Measurements from ENCODE around the gene PLD2.
A peak's percentile ranks its signal among the peaks of the same experiment; 100 is the strongest.

PLD2 gene, protein sequence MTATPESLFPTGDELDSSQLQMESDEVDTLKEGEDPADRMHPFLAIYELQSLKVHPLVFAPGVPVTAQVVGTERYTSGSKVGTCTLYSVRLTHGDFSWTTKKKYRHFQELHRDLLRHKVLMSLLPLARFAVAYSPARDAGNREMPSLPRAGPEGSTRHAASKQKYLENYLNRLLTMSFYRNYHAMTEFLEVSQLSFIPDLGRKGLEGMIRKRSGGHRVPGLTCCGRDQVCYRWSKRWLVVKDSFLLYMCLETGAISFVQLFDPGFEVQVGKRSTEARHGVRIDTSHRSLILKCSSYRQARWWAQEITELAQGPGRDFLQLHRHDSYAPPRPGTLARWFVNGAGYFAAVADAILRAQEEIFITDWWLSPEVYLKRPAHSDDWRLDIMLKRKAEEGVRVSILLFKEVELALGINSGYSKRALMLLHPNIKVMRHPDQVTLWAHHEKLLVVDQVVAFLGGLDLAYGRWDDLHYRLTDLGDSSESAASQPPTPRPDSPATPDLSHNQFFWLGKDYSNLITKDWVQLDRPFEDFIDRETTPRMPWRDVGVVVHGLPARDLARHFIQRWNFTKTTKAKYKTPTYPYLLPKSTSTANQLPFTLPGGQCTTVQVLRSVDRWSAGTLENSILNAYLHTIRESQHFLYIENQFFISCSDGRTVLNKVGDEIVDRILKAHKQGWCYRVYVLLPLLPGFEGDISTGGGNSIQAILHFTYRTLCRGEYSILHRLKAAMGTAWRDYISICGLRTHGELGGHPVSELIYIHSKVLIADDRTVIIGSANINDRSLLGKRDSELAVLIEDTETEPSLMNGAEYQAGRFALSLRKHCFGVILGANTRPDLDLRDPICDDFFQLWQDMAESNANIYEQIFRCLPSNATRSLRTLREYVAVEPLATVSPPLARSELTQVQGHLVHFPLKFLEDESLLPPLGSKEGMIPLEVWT

DNA sequence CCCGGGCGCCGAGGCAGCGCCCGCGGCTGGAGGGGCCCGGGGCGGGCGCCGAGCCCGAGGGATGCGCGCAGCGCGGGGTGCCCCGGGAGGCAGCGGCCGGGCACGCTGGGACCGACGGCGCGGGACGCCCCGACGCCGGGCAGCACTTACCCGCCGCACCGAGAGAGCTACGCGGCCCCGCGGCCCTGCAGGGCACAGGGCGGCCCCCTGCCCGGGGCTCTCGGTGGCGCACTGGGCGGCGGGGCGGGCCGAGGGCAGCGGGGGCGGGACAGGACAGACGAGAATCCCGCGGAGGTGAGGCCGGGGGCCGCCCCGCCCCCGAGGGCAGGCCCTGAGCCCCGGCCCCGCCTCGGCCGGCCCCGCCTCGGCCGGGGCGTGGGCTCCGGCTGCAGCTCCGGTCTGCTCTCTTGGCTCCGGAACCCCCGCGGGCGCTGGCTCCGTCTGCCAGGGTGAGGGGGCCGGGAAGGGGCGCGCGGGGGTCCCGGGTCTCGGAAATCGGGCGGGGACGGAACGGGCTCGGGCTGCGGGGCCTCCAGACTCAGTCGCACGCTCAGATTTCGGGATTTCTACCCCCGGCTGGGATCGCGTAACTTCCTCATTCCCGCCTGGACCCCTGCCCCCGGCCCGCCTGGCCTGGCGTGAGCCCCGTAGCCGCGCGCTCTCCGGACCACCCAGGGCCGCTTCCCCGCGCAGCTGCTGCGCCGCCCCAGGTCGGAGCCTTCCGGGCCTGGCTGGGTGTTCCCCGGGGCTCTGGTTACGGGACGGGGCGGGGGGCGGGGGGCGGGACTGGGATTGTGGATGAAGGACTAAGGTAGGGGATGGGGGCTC is at the start of gene PLD2:
PLD2 (plus strand) TSS at position 376 of the 828 bp plus-strand sequence. CDS start 621 bp downstream, outside the sequence.
- DNase-seq (ENCODE audit: low spot score) = peak; percentile 62

DNA sequence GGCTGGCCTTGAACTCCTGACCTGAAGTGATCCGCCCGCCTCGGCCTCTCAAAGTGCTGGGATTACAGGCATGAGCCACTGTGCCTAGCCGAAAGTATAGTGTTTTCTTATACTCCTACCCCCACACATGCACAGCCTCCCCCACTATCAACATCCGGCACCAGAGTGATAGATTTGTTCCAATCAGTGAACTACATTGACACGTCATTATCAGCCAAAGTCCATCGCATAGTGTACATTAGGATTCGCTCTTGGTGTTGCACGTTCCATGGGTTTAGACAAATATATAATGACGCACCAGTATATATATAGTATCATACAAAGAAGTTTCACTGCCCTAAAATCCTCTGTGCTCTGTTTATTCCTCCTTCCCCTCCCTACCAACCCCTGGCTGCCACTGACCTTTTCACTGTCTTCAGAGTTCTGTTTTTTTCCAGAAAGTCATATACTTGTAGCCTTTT is 47.1 kb upstream of the PLD2 start:
- no peak for DNase-seq (ENCODE audit: low spot score)

DNA sequence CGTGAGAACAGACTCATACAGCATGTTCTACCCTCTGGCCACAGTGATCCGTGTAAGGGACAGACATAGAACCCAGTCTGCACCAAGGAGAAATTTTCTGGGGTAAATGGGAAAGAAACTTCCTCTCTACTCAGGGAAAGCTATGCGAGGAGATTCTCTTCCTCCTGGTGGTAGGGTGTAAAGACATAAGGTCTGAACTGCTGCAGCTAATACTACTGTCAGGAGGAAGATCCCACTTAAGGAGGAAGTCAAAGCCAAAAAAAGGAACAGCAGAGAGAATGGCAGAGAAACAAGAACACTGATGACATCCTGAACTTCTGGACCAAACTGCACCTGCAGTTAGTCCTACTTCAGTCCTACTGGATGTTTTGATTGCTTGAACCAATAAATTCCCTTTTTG is 42.4 kb upstream of the PLD2 start:
- no peak for DNase-seq (ENCODE audit: low spot score)

DNA sequence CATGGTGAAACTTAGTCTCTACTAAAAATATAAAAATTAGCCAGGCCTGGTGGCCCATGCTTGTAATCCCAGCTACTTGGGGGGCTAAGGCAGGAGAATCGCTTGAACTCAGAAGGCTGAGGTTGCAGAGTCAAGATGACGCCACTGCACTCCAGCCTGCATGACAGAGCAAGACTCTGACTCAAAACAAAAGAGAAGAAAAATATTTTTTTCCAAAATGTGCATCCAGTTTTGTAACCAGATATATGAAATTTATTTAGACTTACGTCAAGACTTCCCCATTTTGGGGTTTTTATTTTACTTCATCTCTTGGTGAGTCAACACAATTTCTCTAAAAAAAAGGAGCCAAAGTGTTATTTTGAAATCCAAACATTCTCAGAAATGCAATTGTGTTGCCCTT is 40.8 kb upstream of the PLD2 start:
- DNase-seq (ENCODE audit: low spot score) = no peak

DNA sequence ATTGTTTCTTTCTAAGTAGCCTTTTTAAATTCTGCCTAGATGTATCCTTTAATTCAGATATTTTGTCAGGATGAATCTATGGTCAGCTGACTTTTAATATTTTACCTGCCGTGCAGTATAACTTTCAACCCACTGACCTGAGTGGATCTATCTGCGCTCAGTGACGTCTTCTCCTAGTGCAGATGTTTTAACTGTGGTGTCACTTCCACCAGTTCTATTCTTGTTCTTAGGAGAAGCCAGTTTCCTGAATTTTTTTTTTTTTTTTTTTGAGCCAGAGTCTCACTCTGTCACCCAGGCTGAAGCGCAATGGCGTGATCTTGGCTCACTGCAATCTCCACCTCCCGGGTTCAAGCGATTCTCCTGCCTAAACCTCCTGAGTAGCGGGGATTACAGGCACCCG is 40.2 kb upstream of the PLD2 start:
- no peak for DNase-seq (ENCODE audit: low spot score)

DNA sequence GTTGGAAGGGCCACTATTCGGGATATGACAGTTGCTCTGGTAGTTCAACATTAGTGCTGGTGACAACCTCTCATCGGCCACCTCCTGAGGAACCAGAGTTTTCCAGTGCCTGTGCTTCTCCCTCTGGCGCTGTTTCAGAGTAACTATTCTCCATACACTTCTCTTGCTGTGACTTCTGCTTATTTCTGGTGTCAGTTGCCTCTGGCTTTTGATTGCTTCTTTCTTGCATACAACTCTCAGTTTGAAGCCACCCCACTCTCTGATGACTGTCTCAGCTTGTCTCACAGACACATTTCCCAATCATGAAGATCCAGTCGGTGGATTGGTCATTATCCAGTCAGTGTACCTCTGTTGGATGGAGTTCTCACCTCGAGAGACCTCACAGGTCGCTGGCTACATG is 38.7 kb upstream of the PLD2 start:
- no peak for DNase-seq (ENCODE audit: low spot score)

DNA sequence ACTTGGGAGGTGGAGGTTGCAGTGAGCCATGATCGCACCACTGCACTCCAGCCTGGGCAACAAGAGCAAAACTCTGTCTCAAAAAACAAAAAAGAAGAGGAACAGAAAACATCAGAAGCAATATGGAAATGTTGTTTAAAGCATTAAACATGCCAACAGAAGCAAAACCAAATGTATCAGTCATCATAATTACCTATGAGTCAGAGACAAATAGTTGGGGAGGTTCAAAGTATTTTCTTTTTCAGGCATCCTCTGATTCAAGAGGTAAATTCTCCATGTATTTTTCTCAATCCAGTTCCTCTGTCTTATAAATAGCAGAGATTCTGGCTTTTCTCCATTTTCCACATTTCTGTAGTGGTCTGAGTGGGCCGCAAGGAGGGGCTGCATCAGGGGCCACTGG is 37.3 kb upstream of the PLD2 start:
- no peak for DNase-seq (ENCODE audit: low spot score)

DNA sequence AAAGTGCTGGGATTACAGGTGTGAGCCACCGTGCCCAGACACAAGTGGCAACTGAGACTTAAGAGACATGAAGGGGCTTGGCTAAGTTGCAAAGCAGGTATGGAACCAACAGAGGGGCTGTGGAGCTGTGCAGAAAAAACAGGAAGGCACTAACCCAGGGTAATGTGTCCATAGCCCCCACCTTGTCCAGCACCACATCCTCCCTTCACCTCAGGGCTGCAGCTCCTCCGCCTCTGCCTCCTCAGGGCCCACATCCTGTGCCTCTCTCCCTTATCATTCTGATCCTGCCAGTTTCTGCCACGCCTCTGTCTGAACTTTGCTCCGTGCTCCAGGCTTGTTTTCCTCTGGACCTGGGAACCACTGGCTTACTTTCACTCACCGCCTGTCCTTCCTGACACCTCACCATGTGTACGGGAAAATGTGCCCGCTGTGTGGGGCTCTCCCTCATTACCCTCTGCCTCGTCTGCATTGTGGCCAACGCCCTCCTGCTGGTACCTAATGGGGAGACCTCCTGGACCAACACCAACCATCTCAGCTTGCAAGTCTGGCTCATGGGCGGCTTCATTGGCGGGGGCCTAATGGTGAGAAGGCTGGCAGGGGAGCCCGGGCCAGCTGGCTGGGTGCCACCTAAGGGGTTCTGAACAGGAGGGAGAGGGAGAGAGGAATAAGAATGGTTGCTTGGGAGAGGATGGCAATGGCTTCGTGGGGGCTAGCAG is 35.3 kb upstream of the PLD2 start, which contains the start of gene TM4SF5:
TM4SF5 (plus strand) TSS at position 368 of the 716 bp plus-strand sequence; CDS start at position 405, 37 bp downstream.
- DNase-seq (ENCODE audit: low spot score) = no peak

DNA sequence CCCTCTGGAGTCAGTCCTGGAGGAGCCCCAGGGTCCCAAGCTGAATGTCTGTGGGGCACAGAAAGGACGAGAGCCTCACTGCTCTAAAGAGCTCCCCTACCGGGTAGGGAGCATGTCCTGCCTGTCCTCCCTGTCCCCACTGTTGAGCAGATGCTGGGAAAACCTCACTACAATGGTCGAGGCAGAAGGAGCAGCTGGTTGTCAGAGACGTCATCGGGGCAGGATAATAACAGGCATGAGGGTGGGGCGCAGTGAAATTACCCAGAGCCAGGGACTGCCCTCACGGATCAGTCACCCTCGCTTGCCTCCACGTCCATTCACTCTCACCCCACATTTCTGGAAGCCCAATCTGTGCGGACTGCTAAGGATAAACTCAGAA is 34.7 kb upstream of the PLD2 start:
- no peak for DNase-seq (ENCODE audit: low spot score)

DNA sequence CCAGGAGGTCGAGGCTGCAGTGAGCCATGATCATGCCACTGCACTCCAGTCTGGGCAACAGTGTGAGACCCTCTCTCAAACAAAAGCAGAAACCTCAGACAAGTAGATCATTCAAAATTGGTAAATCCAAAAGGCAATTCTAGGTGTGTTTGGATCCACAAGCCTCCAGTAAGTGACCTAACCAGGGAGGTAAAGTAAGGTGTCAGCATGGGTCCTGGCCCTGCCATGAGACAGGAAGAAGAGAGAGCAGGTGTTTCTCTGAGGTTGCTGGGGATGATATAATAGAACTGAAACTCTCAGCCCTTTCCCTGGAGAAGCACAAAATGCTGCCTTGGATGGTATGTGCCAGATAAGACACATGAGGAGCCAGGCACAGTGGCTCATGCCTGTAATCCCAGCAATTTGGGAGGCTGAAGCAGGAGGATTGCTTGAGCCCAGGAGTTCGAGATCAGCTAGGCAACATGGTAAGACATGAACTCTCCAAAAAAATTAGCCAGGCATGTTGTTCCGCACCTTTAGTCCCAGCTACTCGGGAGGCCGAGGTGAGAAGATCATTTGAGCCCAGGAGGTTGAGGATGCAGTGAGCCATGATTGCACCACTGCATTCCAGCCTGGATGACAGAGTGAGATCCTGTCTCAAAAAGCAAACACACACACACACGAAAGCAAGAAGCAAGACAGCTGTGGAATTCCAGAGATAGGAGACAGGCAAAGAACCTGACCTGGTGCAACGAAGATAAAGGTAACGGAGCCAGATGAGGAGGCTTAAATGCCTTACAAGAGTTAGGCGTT is 28.8 kb upstream of the PLD2 start:
- DNase-seq (ENCODE audit: low spot score) = no peak

DNA sequence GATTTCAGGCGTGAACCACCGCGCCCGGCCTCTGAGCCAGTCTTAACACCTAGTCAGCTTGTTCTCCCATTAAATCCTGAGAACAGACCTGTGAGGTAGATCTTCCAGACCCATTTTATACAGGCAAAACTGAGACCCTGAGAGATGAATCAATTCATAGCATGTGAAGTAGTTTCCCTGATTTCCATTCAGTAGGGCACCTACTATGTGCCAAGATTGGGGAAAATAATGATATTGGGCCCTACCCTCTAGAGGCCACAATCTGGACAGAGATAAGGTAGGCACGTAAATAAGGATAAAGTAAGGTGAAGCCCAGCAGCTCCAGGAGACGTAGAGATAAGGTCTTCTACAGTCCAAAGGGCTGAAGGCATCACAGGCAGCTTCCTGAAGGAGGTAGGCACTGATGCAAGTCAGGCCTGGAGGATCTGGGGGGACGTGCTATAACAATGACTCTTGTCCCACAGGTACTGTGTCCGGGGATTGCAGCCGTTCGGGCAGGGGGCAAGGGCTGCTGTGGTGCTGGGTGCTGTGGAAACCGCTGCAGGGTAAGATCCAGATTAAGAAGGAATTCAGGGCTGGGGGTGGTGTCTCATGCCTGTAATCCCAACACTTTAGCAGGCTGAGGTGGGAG is 26.5 kb upstream of the PLD2 start:
- DNase-seq (ENCODE audit: low spot score) = no peak

DNA sequence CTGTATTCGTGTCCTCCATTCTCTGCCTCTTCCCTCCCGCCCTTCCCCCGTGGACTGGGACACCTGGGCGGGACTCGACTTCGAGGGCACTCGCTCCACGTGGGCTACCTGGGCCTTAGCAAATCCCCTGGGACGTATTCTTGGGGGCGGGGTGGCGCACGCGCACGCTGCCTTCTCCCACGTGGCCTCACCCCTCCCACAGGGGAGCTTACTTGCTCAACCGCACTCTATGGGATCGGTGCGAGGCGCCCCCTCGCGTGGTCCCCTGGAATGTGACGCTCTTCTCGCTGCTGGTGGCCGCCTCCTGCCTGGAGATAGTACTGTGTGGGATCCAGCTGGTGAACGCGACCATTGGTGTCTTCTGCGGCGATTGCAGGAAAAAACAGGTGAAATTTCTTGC is 24.3 kb upstream of the PLD2 start:
- DNase-seq (ENCODE audit: low spot score) = peak; percentile 44

DNA sequence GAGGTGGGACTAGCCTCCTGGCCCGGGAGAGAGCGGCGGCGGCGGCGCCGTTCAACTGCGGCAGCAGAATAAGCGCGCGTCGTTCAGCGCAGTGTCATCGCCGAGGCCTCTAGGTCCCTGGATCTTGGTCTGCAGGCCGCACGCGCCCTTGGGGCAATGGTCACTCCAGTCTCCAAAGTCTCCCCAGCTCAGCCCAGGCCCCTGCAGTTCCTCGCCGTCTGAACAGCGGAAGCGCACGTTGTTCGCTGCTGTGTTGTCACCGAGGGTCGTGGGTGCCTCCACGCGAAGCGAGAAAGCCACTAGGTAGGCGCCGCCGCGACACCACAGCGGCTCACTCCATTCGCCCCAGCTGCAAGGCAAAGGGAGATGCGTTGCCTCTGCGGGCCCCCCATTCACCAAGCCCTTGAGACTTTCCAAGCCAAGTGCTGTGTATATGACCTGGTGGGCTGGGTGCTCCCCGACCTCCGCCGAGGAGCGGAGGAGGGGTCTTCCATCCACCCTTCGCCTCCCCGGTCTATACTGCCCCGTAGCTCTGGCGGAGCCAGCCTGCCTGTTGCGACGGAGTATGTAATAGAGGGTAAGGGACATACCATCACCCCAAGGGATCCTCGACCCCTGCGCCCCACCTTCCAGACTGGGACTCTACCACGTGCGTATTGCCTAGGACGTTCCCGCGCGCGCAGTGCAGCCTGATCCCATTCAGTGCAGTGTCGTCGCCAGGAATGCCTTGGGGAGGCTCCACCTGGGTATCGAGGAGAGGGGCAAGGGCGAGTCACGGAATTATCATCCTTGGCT is 21.4 kb upstream of the PLD2 start:
- DNase-seq (ENCODE audit: low spot score) = no peak

DNA sequence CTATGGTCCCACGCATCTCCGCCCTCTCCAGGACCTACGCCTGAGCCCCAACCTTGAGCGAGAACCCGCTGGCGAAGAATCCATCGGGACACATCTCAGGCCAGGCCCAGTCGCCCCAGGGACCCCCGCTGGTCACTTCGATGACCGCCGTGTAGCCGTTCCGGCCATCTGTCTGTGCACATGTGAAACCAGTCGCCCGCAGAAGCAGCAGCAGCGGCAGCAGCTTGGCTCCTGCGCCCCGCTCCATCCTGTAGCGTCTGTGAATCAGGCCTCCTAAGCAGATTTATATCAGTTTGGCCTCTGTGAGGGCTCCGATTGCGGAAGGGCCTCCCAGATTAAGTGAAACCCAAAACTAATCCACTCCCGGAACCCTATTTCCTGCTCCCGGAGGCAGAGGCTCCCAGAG is 20.8 kb upstream of the PLD2 start, which contains the start of gene VMO1:
VMO1 (minus strand) TSS at position 259 of the 406 bp plus-strand sequence; CDS start at position 247, 12 bp downstream.
- no peak for DNase-seq (ENCODE audit: low spot score)

DNA sequence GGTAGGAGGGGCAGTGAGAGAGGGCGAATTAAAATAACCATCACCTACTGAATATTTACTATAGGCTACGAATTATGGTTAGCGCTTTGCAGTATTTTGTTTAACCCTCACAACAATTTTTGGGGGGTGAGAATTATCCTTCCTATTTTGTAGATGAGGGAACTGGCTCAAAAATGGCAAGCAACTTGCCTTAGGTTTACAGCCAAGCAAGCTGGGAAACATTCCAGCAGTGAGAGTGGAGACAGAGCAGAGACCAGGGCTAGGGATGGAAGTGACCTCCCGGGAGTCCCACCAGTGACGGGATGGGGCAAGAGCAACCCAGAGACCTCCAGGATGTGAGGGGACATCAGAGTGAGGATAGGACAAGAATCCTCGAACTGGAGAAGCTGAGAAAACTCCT is 20.4 kb upstream of the PLD2 start:
- DNase-seq (ENCODE audit: low spot score) = no peak

DNA sequence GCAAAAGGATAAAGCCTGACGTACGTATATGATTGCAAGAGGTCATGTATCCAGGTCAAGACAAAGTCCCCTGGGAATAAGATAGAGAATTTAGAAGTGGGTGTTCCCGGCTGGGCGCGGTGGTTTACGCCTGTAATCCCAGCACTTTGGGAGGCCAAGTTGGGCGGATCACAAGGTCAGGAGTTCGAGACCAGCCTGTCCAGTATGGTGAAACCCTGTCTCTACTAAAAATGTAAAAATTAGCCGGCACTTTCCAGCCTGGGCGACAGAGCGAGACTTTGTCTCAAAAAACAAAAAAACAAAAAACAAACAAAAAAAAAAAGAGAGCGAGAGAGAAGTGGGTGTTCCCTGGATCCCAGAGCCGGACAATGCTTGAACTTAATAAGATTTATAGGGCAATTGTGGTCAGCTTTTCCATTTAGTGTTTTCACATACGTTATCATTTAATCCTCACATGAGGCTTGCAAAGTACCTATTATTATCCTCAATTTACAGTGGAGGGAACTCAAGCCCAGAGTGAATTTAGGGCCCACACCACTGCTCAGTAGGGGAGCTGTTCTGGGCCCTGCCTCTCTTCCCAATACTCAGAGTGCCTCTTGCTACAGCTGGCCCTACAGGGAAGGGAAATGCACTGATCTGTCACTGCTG is 18.7 kb upstream of the PLD2 start:
- DNase-seq (ENCODE audit: low spot score) = no peak

DNA sequence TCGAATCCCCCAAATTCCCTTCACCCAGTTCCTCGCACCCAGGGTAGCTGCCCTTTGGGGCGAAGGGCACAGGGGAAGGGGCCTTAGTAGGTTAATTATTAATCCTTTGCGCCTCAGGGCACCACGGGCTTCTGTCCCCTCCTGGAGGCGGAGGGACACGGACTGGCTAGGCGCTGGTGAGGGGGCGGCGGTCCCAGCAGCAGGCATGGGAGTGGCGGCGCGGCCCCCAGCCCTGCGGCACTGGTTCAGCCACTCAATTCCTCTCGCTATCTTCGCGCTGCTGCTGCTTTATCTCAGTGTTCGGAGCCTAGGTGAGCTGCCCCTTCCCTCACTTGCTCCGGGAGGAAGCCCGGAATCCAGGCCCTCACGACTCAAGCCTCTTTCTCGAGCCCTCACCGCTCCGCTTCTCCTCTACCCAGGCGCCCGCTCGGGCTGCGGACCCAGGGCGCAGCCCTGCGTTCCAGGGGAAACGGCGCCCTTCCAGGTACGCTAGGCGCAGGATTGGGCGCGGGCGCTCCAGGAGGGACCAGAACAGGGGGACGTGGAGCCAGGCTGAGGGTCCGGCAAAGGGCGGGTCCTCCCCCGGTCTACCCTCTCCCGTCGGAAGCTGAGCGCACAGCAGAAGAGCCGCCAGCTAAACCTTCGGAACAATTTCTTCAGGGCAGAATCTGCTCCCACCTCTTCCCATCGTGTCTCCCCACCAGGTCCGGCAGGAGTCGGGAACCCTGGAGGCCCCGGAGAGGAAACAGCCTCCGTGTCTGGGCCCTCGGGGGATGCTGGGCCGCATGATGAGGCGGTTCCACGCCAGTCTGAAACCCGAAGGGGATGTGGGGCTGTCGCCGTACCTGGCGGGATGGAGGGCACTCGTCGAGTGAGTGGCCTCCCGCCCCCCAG is 17.9 kb upstream of the PLD2 start, which contains the start of gene GLTPD2:
GLTPD2 (plus strand) TSS at position 158 of the 894 bp plus-strand sequence; CDS start at position 206, 48 bp downstream.
- DNase-seq (ENCODE audit: low spot score) = no peak

DNA sequence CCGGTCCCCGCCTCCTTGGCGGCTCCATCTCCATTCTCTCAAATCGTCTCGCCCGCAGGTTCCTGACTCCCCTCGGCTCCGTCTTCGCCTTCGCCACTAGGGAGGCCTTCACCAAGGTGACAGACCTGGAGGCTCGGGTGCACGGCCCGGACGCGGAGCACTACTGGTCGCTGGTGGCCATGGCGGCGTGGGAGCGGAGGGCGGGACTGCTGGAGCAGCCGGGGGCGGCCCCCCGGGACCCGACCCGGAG is 17.3 kb upstream of the PLD2 start:
- DNase-seq (ENCODE audit: low spot score) = no peak
